Smooth muscle cell (in vitro differentiated cells): ENCODE results near the gene PRRC2B. TPM values are rescaled to one million over a fixed set of nuclear protein-coding genes. Genes with fewer than 3 reads are reported as not detected.

Experiments used
- DNase-seq: peaks from one replicate; lab custom pipeline; 2025; ENCODE audit not compliant: unreplicated experiment; lab: John Stamatoyannopoulos, UW
- H2AFZ ChIP-seq: fragments of 200-600 bp; sonication (generic); 2 replicates; pipeline ENCODE4 v1.6.0; 2016; ENCODE audit warnings: antibody characterized with exemption, low read depth, mild to moderate bottlenecking
- H3F3A ChIP-seq: fragments of 200-600 bp; sonication (generic); 2 replicates; pipeline ENCODE4 v1.6.0; 2017; ENCODE audit warnings: antibody characterized with exemption, low read depth
- H3K27ac ChIP-seq: fragments of 200-600 bp; sonication (generic); 2 replicates; pipeline ENCODE4 v1.5.1; 2016; ENCODE audit warnings: low read depth, mild to moderate bottlenecking
- H3K27me3 ChIP-seq: fragments of 200-600 bp; sonication (generic); 2 replicates; pipeline ENCODE4 v1.6.1; 2016; ENCODE audit warnings: low read depth, mild to moderate bottlenecking
- H3K36me3 ChIP-seq: fragments of 200-600 bp; sonication (generic); 2 replicates; pipeline ENCODE4 v1.5.1; 2016; ENCODE audit warnings: low read depth
- H3K4me1 ChIP-seq: fragments of 200-600 bp; sonication (generic); 2 replicates; pipeline ENCODE4 v1.5.1; 2016; ENCODE audit warnings: low read depth
- H3K4me2 ChIP-seq: fragments of 200-600 bp; sonication (generic); 2 replicates; pipeline ENCODE4 v1.6.0; 2016; ENCODE audit warnings: mild to moderate bottlenecking
- H3K4me3 ChIP-seq: fragments of 200-600 bp; sonication (generic); 2 replicates; pipeline ENCODE4 v1.5.1; 2016; ENCODE audit warnings: mild to moderate bottlenecking
- H3K79me2 ChIP-seq: fragments of 200-600 bp; sonication (generic); 2 replicates; pipeline ENCODE4 v1.6.0; 2016; ENCODE audit warnings: low read depth, mild to moderate bottlenecking
- H3K9ac ChIP-seq: fragments of 200-600 bp; sonication (generic); 2 replicates; pipeline ENCODE4 v1.6.0; 2016; ENCODE audit warnings: low read depth
- H3K9me3 ChIP-seq: fragments of 200-600 bp; sonication (generic); replicated peaks from 2 replicates; pipeline ENCODE4 v1.5.1; 2016; ENCODE audit warnings: low read depth
- H4K20me1 ChIP-seq: fragments of 200-600 bp; sonication (generic); 2 replicates; pipeline ENCODE4 v1.6.0; 2016; ENCODE audit warnings: low read depth
- WGBS: methylation state at CpG from one replicate; pipeline ENCODE4 v1.1.7; 2016; ENCODE audit warnings: low lambda C conversion rate; 5-methylcytosine and 5-hydroxymethylcytosine counted together
- polyA plus RNA-seq: library from polyadenylated mRNA; unstranded; fragments of >200 nt; fragmentation: Nextera tagmentation; extraction: Ambion mirVana; gene quantifications from 2 replicates; pipeline ENCODE4 v1.2.1, GENCODE V29; 2016
- total RNA-seq: library from RNA; depleted of rRNA; stranded (reverse); fragments of >200 nt; gene quantifications from 2 replicates; pipeline ENCODE4 v1.2.3, GENCODE V29; 2014
- TF ChIP-seq, protein P1 (sequence below): fragments of 200-600 bp; sonication (generic); IDR thresholded peaks from 2 replicates; pipeline ENCODE4 v1.5.1; 2017; ENCODE audit warnings: borderline replicate concordance, mild to moderate bottlenecking, antibody characterized with exemption; ENCODE audit not compliant: insufficient read depth, poor library complexity, severe bottlenecking

Gene PRRC2B
- total and polyA plus RNA-seq, 2 experiments from 2014 or later: 38.6 to 97.2 TPM

DNA sequence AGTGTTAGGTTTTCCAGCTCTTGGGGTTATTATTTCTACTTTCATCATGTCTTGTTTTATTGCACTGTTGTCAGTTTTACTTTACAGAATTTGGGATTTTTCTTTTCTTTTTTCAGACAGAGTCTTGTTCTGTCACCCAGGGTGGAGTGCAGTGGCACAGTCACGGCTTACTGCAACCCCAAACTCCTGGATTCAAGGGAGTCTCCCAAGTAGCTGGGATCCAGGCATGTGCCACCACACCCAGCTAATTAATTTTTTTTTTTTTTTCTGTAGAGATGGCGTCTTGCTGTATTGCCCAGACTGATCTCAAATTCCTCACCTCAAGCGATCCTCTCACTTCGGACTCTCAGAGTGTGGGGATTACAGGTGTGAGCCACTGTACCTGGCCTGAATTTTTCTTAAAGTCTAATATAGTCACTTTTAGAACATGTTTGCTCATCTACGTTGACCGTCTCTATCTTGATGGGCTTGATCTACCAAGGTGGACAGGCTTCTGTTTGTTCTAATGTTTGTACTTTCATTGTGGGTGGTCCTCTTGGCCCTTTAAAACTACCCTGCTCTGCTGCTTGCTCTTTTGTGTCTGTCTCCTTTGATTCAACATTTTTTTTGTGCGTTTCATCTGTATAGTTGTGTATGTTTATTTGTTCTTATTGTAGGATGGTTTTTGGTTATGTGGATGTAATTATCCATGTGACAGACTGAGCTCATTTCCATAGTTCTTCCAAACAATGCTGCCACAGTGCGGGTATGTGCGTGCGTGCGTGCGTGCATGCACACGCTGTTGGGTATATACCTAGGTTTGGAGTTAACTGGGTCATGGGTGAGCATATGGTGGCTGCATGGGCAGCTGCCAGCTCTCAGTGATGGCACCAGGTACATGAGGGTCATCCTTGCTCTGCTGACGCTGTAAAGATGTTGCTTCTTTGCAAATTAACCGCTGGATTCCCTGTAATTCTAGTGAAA is 18.1 kb downstream of the PRRC2B start:
- H2AFZ ChIP-seq: no peak overlapping the region
- no peak overlapping the region for H3K9ac ChIP-seq
- H3F3A ChIP-seq: peaks cover 3% of the 10 kb centered on the region
- H3K4me2 ChIP-seq: no peak overlapping the region
- peaks cover 100% of the 10 kb centered on the region for H4K20me1 ChIP-seq
- TF ChIP-seq, protein P1, sequence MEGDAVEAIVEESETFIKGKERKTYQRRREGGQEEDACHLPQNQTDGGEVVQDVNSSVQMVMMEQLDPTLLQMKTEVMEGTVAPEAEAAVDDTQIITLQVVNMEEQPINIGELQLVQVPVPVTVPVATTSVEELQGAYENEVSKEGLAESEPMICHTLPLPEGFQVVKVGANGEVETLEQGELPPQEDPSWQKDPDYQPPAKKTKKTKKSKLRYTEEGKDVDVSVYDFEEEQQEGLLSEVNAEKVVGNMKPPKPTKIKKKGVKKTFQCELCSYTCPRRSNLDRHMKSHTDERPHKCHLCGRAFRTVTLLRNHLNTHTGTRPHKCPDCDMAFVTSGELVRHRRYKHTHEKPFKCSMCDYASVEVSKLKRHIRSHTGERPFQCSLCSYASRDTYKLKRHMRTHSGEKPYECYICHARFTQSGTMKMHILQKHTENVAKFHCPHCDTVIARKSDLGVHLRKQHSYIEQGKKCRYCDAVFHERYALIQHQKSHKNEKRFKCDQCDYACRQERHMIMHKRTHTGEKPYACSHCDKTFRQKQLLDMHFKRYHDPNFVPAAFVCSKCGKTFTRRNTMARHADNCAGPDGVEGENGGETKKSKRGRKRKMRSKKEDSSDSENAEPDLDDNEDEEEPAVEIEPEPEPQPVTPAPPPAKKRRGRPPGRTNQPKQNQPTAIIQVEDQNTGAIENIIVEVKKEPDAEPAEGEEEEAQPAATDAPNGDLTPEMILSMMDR: no peak
- H3K9me3 ChIP-seq: no peaks in the 10 kb centered on the region
- no peaks in the 10 kb centered on the region for H3K27me3 ChIP-seq
- peak overlapping the region; percentile 13 for H3K27ac ChIP-seq
- no peak overlapping the region for H3K4me3 ChIP-seq
- H3K36me3 ChIP-seq: no peaks in the 10 kb centered on the region
- H3K79me2 ChIP-seq: peaks cover 100% of the 10 kb centered on the region
- peaks cover 23% of the 10 kb centered on the region for H3K4me1 ChIP-seq
- 92% methylated on average over 15 of the region's 15 CpGs for WGBS
- no peak for DNase-seq

DNA sequence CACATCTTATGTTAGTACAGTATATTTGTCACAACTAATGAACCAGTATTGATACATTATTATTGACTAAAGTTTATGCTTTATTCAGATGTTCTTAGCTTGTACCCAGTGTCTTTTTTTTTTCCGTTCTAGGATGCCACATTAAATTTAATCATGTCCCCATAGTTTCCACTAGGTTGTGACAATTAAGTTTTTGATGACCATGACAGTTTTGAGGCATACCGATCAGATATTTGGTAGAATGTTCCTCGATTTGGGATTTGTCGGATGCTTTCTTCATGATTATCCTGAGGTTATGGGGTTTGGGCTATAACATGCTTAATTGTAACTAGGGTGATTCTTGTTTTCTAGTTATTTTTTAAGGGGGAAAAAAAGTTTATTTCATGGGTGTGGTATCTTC is 22.6 kb downstream of the PRRC2B start:
- peaks cover 35% of the 10 kb centered on the region for H3K4me1 ChIP-seq
- H3K36me3 ChIP-seq: no peaks in the 10 kb centered on the region
- whole genome bisulfite sequencing: 98% methylated on average over 4 of the region's 4 CpGs
- H3K9me3 ChIP-seq: no peaks in the 10 kb centered on the region
- TF ChIP-seq, protein P1: no peak
- peaks cover 100% of the 10 kb centered on the region for H4K20me1 ChIP-seq
- H3K27me3 ChIP-seq: no peaks in the 10 kb centered on the region
- H3F3A ChIP-seq: peaks cover 9% of the 10 kb centered on the region
- H3K79me2 ChIP-seq: peaks cover 100% of the 10 kb centered on the region
- no peak for DNase-seq
- no peak overlapping the region for H3K4me3 ChIP-seq
- no peak overlapping the region for H3K4me2 ChIP-seq
- peak overlapping the region; percentile 78 for H3K27ac ChIP-seq
- no peak overlapping the region for H2AFZ ChIP-seq
- no peak overlapping the region for H3K9ac ChIP-seq

DNA sequence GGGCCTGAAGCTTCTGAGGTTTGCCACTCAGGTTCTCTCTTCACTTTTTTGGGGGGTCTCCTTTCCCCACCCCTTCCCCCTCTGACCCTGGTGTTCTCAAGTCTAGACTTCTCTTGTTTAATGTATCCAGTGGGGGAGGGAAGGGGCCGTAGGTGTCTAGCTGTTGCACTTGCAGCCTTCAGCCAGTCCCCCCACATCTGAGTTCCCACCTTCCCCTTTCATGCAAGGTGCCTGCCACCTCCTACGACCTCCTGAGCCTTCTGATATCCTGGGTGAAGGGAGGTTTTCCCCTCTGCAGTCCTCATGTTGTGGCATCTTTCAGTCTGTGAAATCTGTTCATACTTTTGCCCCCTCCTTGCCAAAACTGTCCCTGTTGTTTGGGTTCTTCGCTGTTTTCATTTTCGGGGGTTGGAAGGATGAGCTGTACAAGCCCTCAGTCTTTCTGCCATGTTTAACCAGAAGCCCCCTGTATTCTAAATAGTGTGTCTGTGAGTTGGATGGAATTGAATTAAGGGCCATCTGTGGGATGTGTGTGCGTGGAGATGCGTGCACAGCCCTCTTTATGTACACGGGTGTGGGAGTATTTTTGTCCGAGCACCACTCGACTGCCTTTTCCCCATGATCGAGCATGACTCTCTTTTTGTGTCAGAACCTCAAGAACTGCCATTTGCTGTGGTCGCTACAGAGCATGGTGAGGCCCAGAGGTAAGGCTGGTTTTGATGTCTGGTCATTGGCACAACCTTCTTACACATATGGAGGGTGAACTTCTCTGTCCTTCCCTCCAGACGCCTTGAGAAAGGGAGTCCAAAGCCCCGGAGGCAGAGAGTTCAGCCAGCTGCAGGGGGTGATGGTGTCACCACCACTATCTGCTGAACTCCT is 23.6 kb downstream of the PRRC2B start:
- Histone ChIP-seq H3K79me2 (peaks cover 100% of the 10 kb centered on the region), H4K20me1 (peaks cover 100% of the 10 kb centered on the region), H3K4me3 (no peak overlapping the region), H3K27ac (peak overlapping the region; percentile 78), H3K4me1 (peaks cover 44% of the 10 kb centered on the region), H2AFZ (no peak overlapping the region), H3K9me3 (no peaks in the 10 kb centered on the region), H3K4me2 (no peak overlapping the region), H3F3A (peaks cover 11% of the 10 kb centered on the region), H3K27me3 (no peaks in the 10 kb centered on the region), H3K36me3 (no peaks in the 10 kb centered on the region), H3K9ac (no peak overlapping the region)
- TF ChIP-seq, protein P1: no peak
- WGBS: 84% methylated on average over 13 of the region's 13 CpGs
- DNase-seq: no peak
